H1 (cell line): ENCODE measurements around the gene GXYLT2. TPM values are rescaled to one million over a fixed set of nuclear protein-coding genes. Genes with fewer than 3 reads are reported as not detected.
A peak's percentile ranks its signal among the peaks of the same experiment; 100 is the strongest.

Source experiments
- CTCF ChIP-seq, 3 experiments: IDR thresholded peaks; 1 replicate in 2 of 3; 2 replicates in 1 of 3; pipeline versions ENCODE4 v1.5.1 to v1.6.1; 2011; ENCODE audit warnings: low read length in 3 of 3, mild to moderate bottlenecking in 3 of 3, inconsistent platforms in 2 of 3, low read depth in 1 of 3, moderate library complexity in 1 of 3; ENCODE audit not compliant: insufficient read depth in 1 of 3; ENCODE audit errors: control extremely low read depth in 1 of 3
- EZH2 ChIP-seq: fragments of 200-600 bp; sonication (generic); IDR thresholded peaks from 2 replicates; pipeline ENCODE4 v1.7.1; 2012; ENCODE audit warnings: low read depth, mild to moderate bottlenecking, moderate library complexity, low read length, inconsistent platforms; ENCODE audit not compliant: severe bottlenecking
- KDM5A ChIP-seq: fragments of 200-600 bp; IDR thresholded peaks from 2 replicates; pipeline ENCODE4 v1.7.1; 2012; ENCODE audit warnings: mild to moderate bottlenecking, low read length, inconsistent platforms, mixed read lengths
- POLR2A ChIP-seq, 2 experiments: IDR thresholded peaks; 1 replicate in 1 of 2; 2 replicates in 1 of 2; pipeline ENCODE4 v1.6.1; 2011; ENCODE audit warnings: low read depth in 2 of 2, low read length in 2 of 2, mild to moderate bottlenecking in 2 of 2; ENCODE audit errors: control extremely low read depth in 1 of 2
- SAP30 ChIP-seq: fragments of 300-600 bp; sonication (generic); IDR thresholded peaks from 2 replicates; pipeline ENCODE4 v1.7.1; 2012; ENCODE audit warnings: low read length, moderate library complexity, mild to moderate bottlenecking, inconsistent platforms; ENCODE audit not compliant: insufficient read depth, insufficient replicate concordance
- SIRT6 ChIP-seq: IDR thresholded peaks from one replicate; pipeline ENCODE4 v1.7.1; 2012; ENCODE audit warnings: low read length, inconsistent platforms
- SIX5 ChIP-seq: IDR thresholded peaks from 2 replicates; pipeline ENCODE4 v1.6.1; 2011; ENCODE audit warnings: mild to moderate bottlenecking, low read depth, low read length
- SP4 ChIP-seq: IDR thresholded peaks from 2 replicates; pipeline ENCODE4 v1.6.1; 2012; ENCODE audit warnings: low read length, inconsistent platforms
- USF2 ChIP-seq: IDR thresholded peaks from 2 replicates; pipeline ENCODE4 v1.6.1; 2011; ENCODE audit warnings: low read length, improper control_type of control experiment
- polyA plus RNA-seq, 7 experiments: library from polyadenylated mRNA; depleted of rRNA in 3 of 7; stranded (reverse) in 5 of 7; unstranded in 2 of 7; fragments of >200 nt in 5 of 7; fragments of 200-250 nt in 2 of 7; gene quantifications; 1 replicate in 5 of 7; 2 replicates in 1 of 7; 4 replicates in 1 of 7; pipeline versions ENCODE4 v1.2.1 to v1.2.3, GENCODE V29; 2011 to 2013; ENCODE audit warnings: missing spikeins in 2 of 7, mixed read lengths in 2 of 7
- total RNA-seq: library from RNA; stranded (reverse); fragmentation: NEBNext Ultra II Directional; extraction: Animal tissue kit (Norgen Biotek cat#: 25700); gene quantifications from 2 replicates; pipeline ENCODE4 v1.2.1, GENCODE V29; 2021

The GXYLT2 gene
- total and polyA plus RNA-seq, 2 of the 8 experiments (the other 6 are each of a cell fraction or from before 2014, with no cell fraction given): 1.8 to 5.6 TPM

- TF ChIP-seq SIX5 (no peak), EZH2 (no peak), USF2 (no peak), POLR2A (IDR thresholded peaks at IDR 0.05; ENCODE audit: control extremely low read depth in 1 of 2, low read depth in 2 of 2, low read length in 2 of 2) (no peak), SAP30 (no peak), SIRT6 (no peak), CTCF (IDR thresholded peaks at IDR 0.05; ENCODE audit: control extremely low read depth in 1 of 3, insufficient read depth in 1 of 3, low read depth in 1 of 3, low read length in 3 of 3) (peak in 2 of 3 experiments; percentile 32 to 46; a peak in 3 of 4 replicates), SP4 (no peak), KDM5A (no peak)
Observed at GRCh38 chr3:72997421-72997961, 109.6 kb downstream of the GXYLT2 start (continued).
